Fibroblast of lung (primary cell): ENCODE measurements around the gene RANBP3L. TPM values are rescaled to one million over a fixed set of nuclear protein-coding genes. Genes with fewer than 3 reads are reported as not detected.

Source experiments
- DNase-seq, 2 donors: peaks; one replicate each; pipeline versions ENCODE4 v3.0.0 to v3.0.0-alpha.2; 2010; ENCODE audit warnings: low read depth in 2 of 2
- H2AFZ ChIP-seq: 2 replicates; pipeline ENCODE4 v1.5.1; 2012; ENCODE audit warnings: low read length, control low read depth, inconsistent platforms
- H3K27ac ChIP-seq: 2 replicates; pipeline ENCODE4 v1.5.1; 2011; ENCODE audit warnings: low read length, control low read depth; ENCODE audit not compliant: insufficient read depth
- H3K27me3 ChIP-seq: 2 replicates; pipeline ENCODE4 v1.5.1; 2011; ENCODE audit warnings: mild to moderate bottlenecking, low read length; ENCODE audit not compliant: control insufficient read depth, insufficient read depth
- H3K36me3 ChIP-seq: 2 replicates; pipeline ENCODE4 v1.5.1; 2011; ENCODE audit warnings: low read length; ENCODE audit not compliant: control insufficient read depth, insufficient read depth
- H3K4me1 ChIP-seq: 2 replicates; pipeline ENCODE4 v1.5.1; 2011; ENCODE audit warnings: low read length; ENCODE audit not compliant: control insufficient read depth, insufficient read depth; ENCODE audit errors: extremely low read depth
- H3K4me2 ChIP-seq: 2 replicates; pipeline ENCODE4 v1.5.1; 2011; ENCODE audit warnings: low read length, control low read depth; ENCODE audit not compliant: insufficient read depth; ENCODE audit errors: extremely low read depth
- H3K4me3 ChIP-seq, 4 experiments: fragments of 200-600 bp in 1 of 4; sonication (generic) in 1 of 4; replicated peaks in 1 of 4; 2 replicates each; pipeline ENCODE4 v1.5.1; 2011 to 2016; ENCODE audit warnings: low read length in 4 of 4, low read depth in 3 of 4, mild to moderate bottlenecking in 3 of 4, control low read depth in 2 of 4, inconsistent platforms in 1 of 4, mixed read lengths in 1 of 4; ENCODE audit not compliant: insufficient read depth in 1 of 4; ENCODE audit errors: control extremely low read depth in 1 of 4
- H3K79me2 ChIP-seq: 2 replicates; pipeline ENCODE4 v1.5.1; 2012; ENCODE audit warnings: mild to moderate bottlenecking, low read length, inconsistent platforms; ENCODE audit not compliant: control insufficient read depth, insufficient read depth
- H3K9ac ChIP-seq: 2 replicates; pipeline ENCODE4 v1.5.1; 2011; ENCODE audit warnings: mild to moderate bottlenecking, low read length, control low read depth; ENCODE audit not compliant: insufficient read depth
- H3K9me3 ChIP-seq: 2 replicates; pipeline ENCODE4 v1.5.1; 2012; ENCODE audit warnings: low read depth, low read length; ENCODE audit not compliant: control insufficient read depth, insufficient read depth
- H4K20me1 ChIP-seq: 2 replicates; pipeline ENCODE4 v1.5.1; 2011; ENCODE audit warnings: low read length; ENCODE audit not compliant: control insufficient read depth, insufficient read depth; ENCODE audit errors: extremely low read depth
- CTCF ChIP-seq, 2 donors: IDR thresholded peaks in 1 of 2; conservative IDR thresholded peaks in 1 of 2; 1 replicate in 1 of 2; 2 replicates in 1 of 2; pipeline ENCODE4 v1.5.1; 2011 to 2012; ENCODE audit warnings: low read length in 2 of 2, control low read depth in 1 of 2, inconsistent platforms in 1 of 2, low read depth in 1 of 2, mild to moderate bottlenecking in 1 of 2
- EZH2 ChIP-seq: IDR thresholded peaks from 2 replicates; pipeline ENCODE4 v1.5.1; 2012; ENCODE audit warnings: low read length, control low read depth, mild to moderate bottlenecking; ENCODE audit errors: missing control alignments
- polyA plus RNA-seq, 2 donors: library from polyadenylated mRNA; depleted of rRNA in 1 of 2; stranded (reverse) in 1 of 2; unstranded in 1 of 2; fragments of >200 nt; gene quantifications; 2 replicates each; pipeline ENCODE4 v1.2.1, GENCODE V29; 2011 to 2012; ENCODE audit warnings: missing spikeins in 1 of 2
- total RNA-seq: library from RNA; depleted of rRNA; stranded (reverse); fragments of >200 nt; gene quantifications from 2 replicates; pipeline ENCODE4 v1.2.1, GENCODE V29; 2014

RANBP3L gene
- total and polyA plus RNA-seq, 2 donors (not counting 1 experiment from before 2014, with no cell fraction given): 0.09 TPM; not detected in 1

- H3K4me1 ChIP-seq: no peaks in the 10 kb centered on the region
- no peak overlapping the region for H3K9ac ChIP-seq
- H3K9me3 ChIP-seq: no peaks in the 10 kb centered on the region
- TF ChIP-seq CTCF (conservative IDR thresholded peaks at IDR 0.05 in 1 of 2, IDR thresholded peaks at IDR 0.05 in 1 of 2; ENCODE audit: low read depth in 1 of 2, low read length in 2 of 2) (no peak), EZH2 (no peak)
- no peak overlapping the region for H2AFZ ChIP-seq
- H3K4me2 ChIP-seq: no peak overlapping the region
- H3K27me3 ChIP-seq: no peaks in the 10 kb centered on the region
- no peak for DNase-seq
- no peaks in the 10 kb centered on the region for H3K79me2 ChIP-seq
- no peaks in the 10 kb centered on the region for H4K20me1 ChIP-seq
- no peak overlapping the region for H3K4me3 ChIP-seq
- no peaks in the 10 kb centered on the region for H3K36me3 ChIP-seq
- H3K27ac ChIP-seq: no peak overlapping the region
Measured at GRCh38 chr5:36281626-36282025, 20.1 kb downstream of the RANBP3L start.

GRCh38 chr5:36279054-36279698, 22.5 kb downstream of the RANBP3L start:
- no peaks in the 10 kb centered on the region for H3K36me3 ChIP-seq
- no peak overlapping the region for H3K27ac ChIP-seq
- no peak overlapping the region for H3K4me3 ChIP-seq
- TF ChIP-seq EZH2: no peak
- no peak for TF ChIP-seq CTCF (conservative IDR thresholded peaks at IDR 0.05 in 1 of 2, IDR thresholded peaks at IDR 0.05 in 1 of 2; ENCODE audit: low read depth in 1 of 2, low read length in 2 of 2)
- no peaks in the 10 kb centered on the region for H3K79me2 ChIP-seq
- H4K20me1 ChIP-seq: no peaks in the 10 kb centered on the region
- no peak overlapping the region for H2AFZ ChIP-seq
- H3K27me3 ChIP-seq: no peaks in the 10 kb centered on the region
- H3K9ac ChIP-seq: no peak overlapping the region
- no peaks in the 10 kb centered on the region for H3K4me1 ChIP-seq
- H3K4me2 ChIP-seq: no peak overlapping the region
- no peaks in the 10 kb centered on the region for H3K9me3 ChIP-seq
- DNase-seq: peak; percentile 23 to 45

GRCh38 chr5:36277521-36278176, 24.1 kb downstream of the RANBP3L start:
- no peaks in the 10 kb centered on the region for H3K9me3 ChIP-seq
- no peak overlapping the region for H3K9ac ChIP-seq
- no peaks in the 10 kb centered on the region for H3K27me3 ChIP-seq
- no peaks in the 10 kb centered on the region for H4K20me1 ChIP-seq
- TF ChIP-seq EZH2 (no peak), CTCF (conservative IDR thresholded peaks at IDR 0.05 in 1 of 2, IDR thresholded peaks at IDR 0.05 in 1 of 2; ENCODE audit: low read depth in 1 of 2, low read length in 2 of 2) (no peak)
- no peak overlapping the region for H2AFZ ChIP-seq
- no peaks in the 10 kb centered on the region for H3K79me2 ChIP-seq
- H3K36me3 ChIP-seq: no peaks in the 10 kb centered on the region
- no peak overlapping the region for H3K4me3 ChIP-seq
- DNase-seq: no peak
- no peak overlapping the region for H3K4me2 ChIP-seq
- no peaks in the 10 kb centered on the region for H3K4me1 ChIP-seq
- H3K27ac ChIP-seq: no peak overlapping the region
